ENCODE measurements around the gene OVAAL.

The OVAAL gene

DNA sequence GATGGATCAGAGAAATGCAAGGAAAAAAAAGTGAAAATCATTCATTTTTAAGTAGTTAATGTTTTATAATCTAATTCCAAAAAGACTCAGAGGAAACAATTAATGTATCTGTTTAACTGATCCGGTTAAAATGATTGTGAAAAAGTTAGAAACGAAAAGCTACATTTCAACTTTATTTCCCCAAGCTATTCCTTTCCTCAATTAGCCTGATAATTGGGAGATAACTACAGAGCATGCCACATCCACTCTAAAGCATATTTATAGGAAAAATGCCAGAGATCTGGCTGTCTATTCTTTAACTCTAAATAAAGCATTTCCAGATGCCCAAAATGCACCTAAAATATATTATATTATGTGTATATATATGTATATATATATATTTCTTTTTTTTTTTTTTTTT is 37.2 kb downstream of the OVAAL start:
- H3K36me3 Mint-ChIP-seq, result no peaks in the 10 kb centered on the region

DNA sequence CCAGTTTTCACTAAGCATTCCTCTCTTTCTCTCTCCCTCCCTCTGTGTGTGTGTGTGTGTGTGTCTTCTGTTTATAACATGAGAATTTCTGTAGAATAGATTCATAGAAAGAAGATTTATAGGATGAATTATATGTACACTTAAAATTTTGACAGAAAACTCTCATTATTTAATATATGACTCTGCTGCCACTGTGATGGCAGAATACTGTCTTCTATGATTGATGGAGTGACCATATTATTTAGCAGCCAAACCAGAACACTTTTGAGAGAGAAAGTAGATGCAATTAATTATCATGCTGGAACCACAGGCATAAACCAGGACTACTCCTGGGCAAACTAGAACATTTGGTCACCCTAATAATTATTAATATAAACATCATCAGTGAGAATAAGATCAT is 38.8 kb downstream of the OVAAL start:
- Mint-ChIP-seq H3K4me3 (no peak overlapping the region), H3K9me3 (no peaks in the 10 kb centered on the region), H3K36me3 (no peaks in the 10 kb centered on the region), H3K27me3 (peaks cover 12% of the 10 kb centered on the region), H3K27ac (no peak overlapping the region), H3K4me1 (no peaks in the 10 kb centered on the region)
- CTCF ChIA-PET, result no interaction called here
- DNase-seq, result no peak

More for the DNA sequence above, 37.2 kb downstream of the OVAAL start:
- Mint-ChIP-seq H3K27ac (no peak overlapping the region), H3K27me3 (peaks cover 7% of the 10 kb centered on the region), H3K4me1 (no peaks in the 10 kb centered on the region), H3K9me3 (no peaks in the 10 kb centered on the region), H3K4me3 (no peak overlapping the region)
- no peak for DNase-seq
- CTCF ChIA-PET, result interaction anchor here (0.7 to 1.2 kb wide), 2 partner anchors 9 to 152 kb away, joined by 3 to 4 read pairs; no protein-coding TSS in a partner anchor

DNA sequence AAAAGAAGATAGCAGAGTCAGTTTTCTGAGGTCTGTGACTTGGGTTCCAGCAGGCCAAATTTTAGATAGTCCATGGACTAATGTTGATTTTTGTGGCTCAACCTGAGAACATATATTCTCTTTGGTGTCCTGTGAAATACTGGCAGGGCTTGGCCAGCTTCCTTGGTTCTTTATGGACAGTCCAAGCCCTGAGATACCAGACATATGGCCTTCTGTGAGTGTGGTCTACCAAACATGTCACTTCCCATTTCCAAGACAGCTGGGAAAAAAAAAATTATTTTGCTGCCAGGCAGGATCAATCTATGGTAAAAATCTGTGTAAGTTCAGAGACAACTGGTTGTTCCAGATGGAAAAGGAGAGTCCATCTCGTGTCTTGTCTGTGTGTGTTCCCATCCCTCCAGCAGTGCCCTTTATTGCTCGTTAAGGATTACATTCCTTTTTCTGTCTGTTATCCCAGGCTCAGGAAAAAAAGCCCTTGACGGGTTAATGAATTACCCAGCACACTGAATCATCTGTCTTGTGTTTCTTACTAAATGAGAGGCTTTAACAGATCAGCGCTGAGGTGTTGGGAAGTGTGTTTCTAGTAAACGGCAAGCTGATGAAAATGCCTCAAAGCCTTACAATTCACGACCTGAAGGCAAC is 39.7 kb downstream of the OVAAL start:
- H3K4me3 Mint-ChIP-seq, result no peak overlapping the region
- H3K27ac Mint-ChIP-seq, result no peak overlapping the region
- H3K4me1 Mint-ChIP-seq, result no peaks in the 10 kb centered on the region
- no peak for DNase-seq
- H3K27me3 Mint-ChIP-seq, result peaks cover 9% of the 10 kb centered on the region
- no peaks in the 10 kb centered on the region for H3K9me3 Mint-ChIP-seq
- CTCF ChIA-PET, result no interaction called here
- no peaks in the 10 kb centered on the region for H3K36me3 Mint-ChIP-seq

DNA sequence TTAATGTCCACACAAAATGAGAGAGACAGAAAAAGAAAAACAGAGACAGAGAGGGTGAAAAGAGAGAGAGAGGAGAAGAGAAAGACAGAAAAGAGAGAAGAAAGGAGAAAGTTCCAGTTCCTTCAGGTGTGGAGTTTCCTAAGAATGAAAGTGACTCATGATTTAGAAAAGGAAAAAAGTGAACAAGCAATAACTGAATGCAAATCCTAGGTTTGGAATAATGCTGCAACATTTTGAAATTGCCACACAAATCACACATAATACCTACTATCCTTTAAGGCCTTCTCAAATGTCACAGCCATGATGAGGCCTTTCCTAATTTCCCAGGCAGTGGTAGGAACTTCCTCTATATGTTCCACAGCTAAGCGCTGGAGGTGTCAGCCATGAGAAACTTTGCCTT is 41.6 kb downstream of the OVAAL start:
- no peaks in the 10 kb centered on the region for H3K9me3 Mint-ChIP-seq
- H3K4me3 Mint-ChIP-seq, result no peak overlapping the region
- no peak overlapping the region for H3K27ac Mint-ChIP-seq
- H3K4me1 Mint-ChIP-seq, result no peaks in the 10 kb centered on the region
- DNase-seq, result no peak
- H3K27me3 Mint-ChIP-seq, result peaks cover 14% of the 10 kb centered on the region
- H3K36me3 Mint-ChIP-seq, result no peaks in the 10 kb centered on the region
- CTCF ChIA-PET, result interaction anchor here (1.1 kb wide), 1 partner anchor 63 kb away, joined by 3 read pairs; no protein-coding TSS in a partner anchor

DNA sequence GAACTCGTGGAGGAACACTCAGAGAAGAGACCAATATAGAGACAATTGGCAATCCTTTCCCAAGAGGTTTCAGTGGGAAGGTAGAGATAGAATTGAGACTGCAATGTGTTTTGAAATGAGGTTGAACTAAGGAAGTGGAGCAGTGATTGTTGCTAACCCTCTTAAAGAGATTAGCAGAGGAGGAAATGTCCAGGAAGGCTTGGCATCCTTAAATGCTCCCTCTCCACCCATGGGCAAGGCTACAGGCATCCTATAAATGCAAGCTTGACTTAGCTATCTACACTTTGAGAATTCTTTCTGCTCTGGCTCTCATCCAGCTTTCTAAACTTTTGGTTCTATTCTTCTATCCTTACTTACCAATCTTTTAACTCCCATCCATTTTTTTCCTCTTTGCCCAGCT is 42.7 kb downstream of the OVAAL start:
- Mint-ChIP-seq H3K36me3 (no peaks in the 10 kb centered on the region), H3K4me1 (no peaks in the 10 kb centered on the region), H3K27me3 (peaks cover 16% of the 10 kb centered on the region), H3K4me3 (no peak overlapping the region), H3K27ac (no peak overlapping the region), H3K9me3 (no peaks in the 10 kb centered on the region)
- no peak for DNase-seq
- CTCF ChIA-PET, result no interaction called here

DNA sequence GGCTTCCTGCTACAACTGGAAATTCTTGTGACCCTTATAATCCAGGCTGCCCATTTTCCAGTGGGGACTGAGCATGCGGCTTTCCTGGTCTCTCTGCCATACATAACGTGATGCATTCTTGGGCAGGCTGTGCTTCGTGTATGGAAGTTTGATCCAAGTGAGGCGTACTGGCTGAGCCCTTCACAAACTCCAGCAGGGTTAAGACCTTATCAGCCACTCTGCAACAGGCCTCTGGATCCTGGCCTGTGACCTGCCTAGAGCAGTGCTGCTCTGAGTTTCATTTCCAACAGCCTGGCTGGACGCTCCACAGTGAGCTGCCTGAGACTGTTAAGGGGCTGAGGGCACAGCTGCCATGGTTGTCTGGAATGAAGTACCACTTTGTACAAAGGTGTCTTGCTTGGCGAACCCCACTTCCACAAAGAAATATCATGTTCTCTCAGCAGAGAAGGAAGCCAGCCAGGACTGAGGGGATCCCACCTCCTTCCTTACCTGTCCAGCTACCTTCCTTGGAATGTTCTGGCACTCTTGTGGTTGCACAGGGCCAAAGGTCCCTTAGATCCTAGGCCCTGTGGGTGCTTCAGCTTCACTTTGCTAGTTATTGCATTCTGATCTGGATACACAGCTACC is 44.6 kb downstream of the OVAAL start:
- CTCF ChIA-PET, result no interaction called here
- no peak overlapping the region for H3K27ac Mint-ChIP-seq
- no peaks in the 10 kb centered on the region for H3K9me3 Mint-ChIP-seq
- no peak overlapping the region for H3K4me3 Mint-ChIP-seq
- no peak for DNase-seq
- no peaks in the 10 kb centered on the region for H3K36me3 Mint-ChIP-seq
- H3K4me1 Mint-ChIP-seq, result no peaks in the 10 kb centered on the region
- H3K27me3 Mint-ChIP-seq, result peaks cover 16% of the 10 kb centered on the region

DNA sequence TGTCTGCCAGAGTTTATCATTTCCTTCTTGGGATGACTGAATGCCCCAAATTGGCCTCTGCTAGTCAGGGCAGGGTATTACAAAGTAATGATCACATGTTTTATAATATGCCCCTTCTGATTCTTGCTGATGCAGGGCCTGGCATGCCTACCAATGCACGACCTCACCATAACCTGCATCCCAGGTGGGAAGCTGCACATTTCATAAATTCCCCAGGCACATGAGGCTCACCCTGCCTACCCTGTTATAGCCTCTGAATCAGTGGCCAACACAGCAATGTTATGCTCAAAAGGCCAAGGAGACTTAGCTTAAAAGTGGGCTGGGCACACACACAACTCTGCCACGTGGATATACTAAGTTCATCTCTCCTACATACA is 45.1 kb downstream of the OVAAL start:
- Mint-ChIP-seq H3K4me1 (no peaks in the 10 kb centered on the region), H3K36me3 (no peaks in the 10 kb centered on the region), H3K9me3 (no peaks in the 10 kb centered on the region), H3K4me3 (no peak overlapping the region), H3K27me3 (peaks cover 16% of the 10 kb centered on the region), H3K27ac (no peak overlapping the region)
- CTCF ChIA-PET, result no interaction called here
- DNase-seq, result no peak

DNA sequence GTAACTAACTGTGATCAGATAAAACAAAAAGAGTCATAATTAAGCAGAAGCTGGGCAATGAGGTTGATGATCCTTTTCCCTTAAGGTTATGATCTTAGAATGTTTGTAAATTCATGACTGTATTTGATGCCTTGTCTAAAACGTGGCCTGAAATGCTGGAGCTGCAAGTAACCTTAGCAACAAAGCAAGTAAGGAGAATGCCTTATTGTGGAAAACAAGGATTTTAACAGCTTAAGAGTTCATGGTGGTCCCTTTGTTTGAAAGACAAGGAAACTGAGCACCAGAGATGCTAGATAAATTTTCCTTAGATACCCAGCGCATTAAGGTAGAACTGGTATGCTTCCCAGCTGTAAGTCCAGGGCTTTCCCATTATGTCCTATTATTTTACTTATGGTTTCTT is 47.4 kb downstream of the OVAAL start:
- H3K27me3 Mint-ChIP-seq, result peaks cover 14% of the 10 kb centered on the region
- H3K36me3 Mint-ChIP-seq, result no peaks in the 10 kb centered on the region
- H3K9me3 Mint-ChIP-seq, result no peaks in the 10 kb centered on the region
- H3K4me3 Mint-ChIP-seq, result no peak overlapping the region
- DNase-seq, result no peak
- CTCF ChIA-PET, result no interaction called here
- peaks cover 2% of the 10 kb centered on the region for H3K4me1 Mint-ChIP-seq
- no peak overlapping the region for H3K27ac Mint-ChIP-seq

DNA sequence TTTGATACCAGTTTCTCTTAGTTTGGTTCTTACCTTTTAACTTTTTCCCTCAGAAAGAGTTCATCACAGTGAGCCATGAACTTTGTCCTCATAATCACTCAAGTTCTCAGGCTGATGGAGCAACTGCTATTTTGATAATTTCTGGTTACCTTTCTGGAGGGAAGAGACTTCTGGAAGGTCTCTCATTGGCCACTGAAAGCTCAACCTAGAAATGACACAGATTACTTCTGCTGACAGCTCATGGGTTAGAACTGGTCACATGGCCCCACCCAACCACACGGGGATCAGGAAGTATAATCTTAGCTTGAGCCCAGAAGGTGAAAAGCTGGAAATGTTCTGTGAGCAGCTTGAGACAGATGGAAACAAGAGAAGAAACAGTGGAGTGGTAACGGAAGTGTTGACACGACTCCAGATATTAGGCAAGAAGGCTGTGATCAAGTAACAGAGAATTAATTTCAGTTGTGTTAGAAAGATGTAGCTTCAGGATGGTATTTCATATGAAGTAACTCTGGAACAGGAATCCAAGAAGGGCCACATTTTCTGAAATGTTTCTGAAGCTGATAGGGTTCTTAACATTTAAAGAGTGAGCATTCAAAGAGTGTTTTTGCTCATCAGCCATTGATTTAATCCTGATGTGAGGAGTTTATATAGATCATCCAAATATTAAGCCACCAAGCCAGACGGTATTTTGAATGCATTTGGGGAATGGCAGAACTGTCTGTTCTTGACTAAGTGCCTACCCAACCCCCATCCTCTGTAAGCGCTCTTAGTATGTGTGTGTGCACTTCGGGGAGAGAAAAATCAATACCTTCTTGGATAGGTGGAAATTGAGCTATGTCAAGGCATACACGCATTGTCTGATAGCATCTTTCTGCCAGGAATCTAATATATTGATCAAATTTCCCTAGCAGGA is 51.1 kb downstream of the OVAAL start:
- Mint-ChIP-seq H3K9me3 (no peaks in the 10 kb centered on the region), H3K27me3 (peaks cover 8% of the 10 kb centered on the region), H3K27ac (no peak overlapping the region), H3K4me1 (peaks cover 2% of the 10 kb centered on the region), H3K36me3 (no peaks in the 10 kb centered on the region), H3K4me3 (no peak overlapping the region)
- DNase-seq, result no peak
- CTCF ChIA-PET, result no interaction called here

DNA sequence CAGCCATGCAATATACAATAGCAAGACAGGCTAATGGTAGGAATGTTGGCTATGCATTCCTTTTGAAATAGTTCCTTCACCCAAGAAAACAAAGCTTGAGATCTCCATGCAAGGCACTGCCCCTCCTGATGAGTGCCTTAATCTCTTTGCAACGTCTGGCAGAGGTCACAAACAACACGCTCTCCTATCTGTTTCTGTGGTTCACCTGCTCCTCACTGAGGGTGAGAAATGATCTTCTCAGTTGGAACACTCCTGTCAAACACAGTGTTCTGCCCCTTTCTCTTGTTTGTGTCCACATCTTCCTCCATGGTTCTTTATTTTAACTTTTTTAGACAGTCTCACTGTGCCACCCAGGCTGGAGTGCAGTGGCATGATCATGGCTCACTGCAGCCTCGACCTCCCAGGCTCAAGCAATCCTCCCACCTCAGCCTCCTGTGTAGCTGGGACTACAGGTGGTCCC is 51.8 kb downstream of the OVAAL start:
- Mint-ChIP-seq H3K27me3 (peaks cover 2% of the 10 kb centered on the region), H3K9me3 (no peaks in the 10 kb centered on the region), H3K27ac (no peak overlapping the region), H3K4me1 (peaks cover 2% of the 10 kb centered on the region), H3K36me3 (no peaks in the 10 kb centered on the region), H3K4me3 (no peak overlapping the region)
- CTCF ChIA-PET, result interaction anchor here (0.7 kb wide), 1 partner anchor 20 kb away, joined by 4 read pairs; no protein-coding TSS in a partner anchor
- no peak for DNase-seq

DNA sequence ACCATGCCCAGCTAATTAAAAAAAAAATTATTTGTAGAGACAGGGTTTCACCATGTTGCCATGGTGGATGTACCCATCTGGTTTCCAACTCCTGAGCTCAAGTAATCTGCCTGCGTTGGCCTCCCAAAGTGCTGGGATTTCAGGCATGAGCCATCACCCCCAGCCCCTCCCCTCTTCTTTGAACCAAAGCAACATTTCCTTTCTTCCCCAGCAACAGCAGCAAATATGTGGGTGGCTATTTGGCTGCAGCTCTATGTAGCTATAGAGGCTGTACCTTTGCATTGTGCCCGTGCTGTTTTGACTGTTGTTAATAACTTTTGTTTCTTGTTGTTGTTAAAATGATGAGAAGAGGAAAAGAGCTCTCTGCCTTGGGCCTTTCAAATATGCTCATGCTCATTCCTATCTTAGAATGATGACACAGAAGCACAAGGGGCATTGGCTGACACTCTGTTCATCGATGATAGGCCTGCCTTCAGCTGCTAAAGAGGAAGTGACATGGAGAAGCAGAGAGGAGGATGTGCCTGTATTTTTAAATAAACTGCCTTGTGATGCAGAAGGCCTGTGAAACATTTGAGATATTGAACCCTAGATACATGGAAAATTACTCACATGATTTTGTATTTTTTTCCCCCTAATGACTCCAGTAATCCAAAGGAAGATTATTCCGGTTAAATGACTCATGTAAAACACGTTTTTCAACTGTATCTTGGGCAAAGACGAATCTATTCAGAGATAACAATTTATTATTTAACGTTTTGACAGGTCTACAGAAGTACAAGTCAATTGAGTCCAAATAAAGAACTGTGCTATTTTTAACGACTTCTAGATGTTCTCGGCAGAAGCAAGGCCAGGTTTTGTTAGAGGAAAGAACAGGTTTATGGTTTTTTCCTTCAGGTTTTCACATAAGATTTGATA is 52.5 kb downstream of the OVAAL start:
- CTCF ChIA-PET, result interaction anchor here (0.7 kb wide), 1 partner anchor 21 kb away, joined by 4 read pairs; no protein-coding TSS in a partner anchor
- H3K36me3 Mint-ChIP-seq, result no peaks in the 10 kb centered on the region
- no peak for DNase-seq
- H3K27me3 Mint-ChIP-seq, result no peaks in the 10 kb centered on the region
- H3K4me1 Mint-ChIP-seq, result peaks cover 2% of the 10 kb centered on the region
- no peak overlapping the region for H3K27ac Mint-ChIP-seq
- H3K4me3 Mint-ChIP-seq, result no peak overlapping the region
- H3K9me3 Mint-ChIP-seq, result no peaks in the 10 kb centered on the region

DNA sequence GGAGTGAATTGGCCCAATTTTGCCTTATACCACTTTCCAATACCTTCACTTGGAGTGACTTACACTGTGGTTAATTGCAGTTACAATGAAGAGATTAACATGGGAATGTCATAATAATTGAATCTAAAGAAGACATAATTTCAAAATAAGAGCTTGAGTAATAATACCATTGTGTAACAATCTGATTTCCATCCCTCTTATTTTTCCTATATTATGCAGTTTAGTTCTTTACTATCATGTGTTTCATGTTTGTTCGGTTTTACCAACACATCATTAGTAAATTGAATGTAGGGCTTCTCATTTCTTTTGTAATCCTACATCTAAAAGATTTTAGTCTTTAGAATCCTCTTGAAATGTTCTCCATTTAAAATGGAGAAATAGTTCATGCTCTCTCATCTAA is 53.9 kb downstream of the OVAAL start:
- Mint-ChIP-seq H3K4me1 (peaks cover 2% of the 10 kb centered on the region), H3K9me3 (no peaks in the 10 kb centered on the region), H3K27me3 (no peaks in the 10 kb centered on the region), H3K36me3 (no peaks in the 10 kb centered on the region), H3K27ac (no peak overlapping the region), H3K4me3 (no peak overlapping the region)
- no peak for DNase-seq
- CTCF ChIA-PET, result no interaction called here

DNA sequence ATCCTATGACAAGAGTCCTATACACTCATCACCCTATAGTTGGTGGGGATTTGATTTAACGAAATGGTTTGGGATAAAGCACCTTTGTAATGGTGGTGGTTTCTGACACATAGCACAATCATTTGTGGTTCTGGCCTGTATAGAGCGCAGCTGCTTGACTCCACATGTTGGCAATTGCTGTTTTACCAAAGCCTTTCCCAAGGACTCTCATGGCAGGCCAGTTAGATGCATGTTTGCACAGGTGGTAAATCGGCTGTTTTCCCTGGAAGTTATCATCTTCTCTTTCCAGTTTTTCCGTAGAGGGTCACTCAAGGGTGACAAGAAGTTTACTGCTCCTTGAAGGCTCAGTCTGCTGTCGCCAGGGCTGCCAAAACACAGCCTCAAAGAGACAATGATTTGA is 56.0 kb downstream of the OVAAL start:
- no peak overlapping the region for H3K4me3 Mint-ChIP-seq
- H3K27me3 Mint-ChIP-seq, result no peaks in the 10 kb centered on the region
- CTCF ChIA-PET, result no interaction called here
- no peaks in the 10 kb centered on the region for H3K36me3 Mint-ChIP-seq
- no peaks in the 10 kb centered on the region for H3K9me3 Mint-ChIP-seq
- no peak for DNase-seq
- no peak overlapping the region for H3K27ac Mint-ChIP-seq
- H3K4me1 Mint-ChIP-seq, result peaks cover under 1% of the 10 kb centered on the region
